Stimulated activated CD4-positive, alpha-beta T cell treated with anti-CD3 and anti-CD28 coated beads, Interleukin-2, amount 100 ng/mL, for 24 hours (primary cell): ENCODE data around the gene TBC1D22A.

Experiments
- DNase-seq, 2 donors: peaks; one replicate each; pipeline ENCODE4 v3.0.0-alpha.2; 2020

The TBC1D22A gene

GRCh38 chr22:47050401-47051051, 288.1 kb downstream of the TBC1D22A start:
- DNase-seq = no peak

GRCh38 chr22:47051441-47052071, 289.1 kb downstream of the TBC1D22A start:
- no peak for DNase-seq

GRCh38 chr22:47052236-47053012, 290.0 kb downstream of the TBC1D22A start:
- DNase-seq = no peak

GRCh38 chr22:47053013-47053725, 290.7 kb downstream of the TBC1D22A start:
- DNase-seq = no peak

- DNase-seq = no peak
Observed at GRCh38 chr22:47053726-47054141, 291.3 kb downstream of the TBC1D22A start.

GRCh38 chr22:47054231-47055072, 292.0 kb downstream of the TBC1D22A start:
- no peak for DNase-seq

- DNase-seq = no peak
Observed at GRCh38 chr22:47055073-47055355, 292.6 kb downstream of the TBC1D22A start.

GRCh38 chr22:47055461-47055860, 293.0 kb downstream of the TBC1D22A start:
- DNase-seq = no peak

GRCh38 chr22:47055921-47056320, 293.5 kb downstream of the TBC1D22A start:
- no peak for DNase-seq

GRCh38 chr22:47056361-47056760, 293.9 kb downstream of the TBC1D22A start:
- no peak for DNase-seq

- DNase-seq = no peak
Observed at GRCh38 chr22:47056776-47057470, 294.5 kb downstream of the TBC1D22A start.

- no peak for DNase-seq
Observed at GRCh38 chr22:47057916-47058585, 295.6 kb downstream of the TBC1D22A start.

GRCh38 chr22:47059076-47059475, 296.6 kb downstream of the TBC1D22A start:
- no peak for DNase-seq

- DNase-seq = no peak
Observed at GRCh38 chr22:47059701-47060161, 297.3 kb downstream of the TBC1D22A start.

GRCh38 chr22:47060718-47061117, 298.3 kb downstream of the TBC1D22A start:
- no peak for DNase-seq

GRCh38 chr22:47061226-47061625, 298.8 kb downstream of the TBC1D22A start:
- DNase-seq = no peak

GRCh38 chr22:47062126-47062525, 299.7 kb downstream of the TBC1D22A start:
- DNase-seq = no peak

GRCh38 chr22:47063071-47063509, 300.6 kb downstream of the TBC1D22A start:
- DNase-seq = no peak

- DNase-seq = no peak
Observed at GRCh38 chr22:47063606-47064005, 301.2 kb downstream of the TBC1D22A start.

- DNase-seq = no peak
Observed at GRCh38 chr22:47064016-47064415, 301.6 kb downstream of the TBC1D22A start.

- DNase-seq = no peak
Observed at GRCh38 chr22:47064416-47064815, 302.0 kb downstream of the TBC1D22A start.
